Measurements from ENCODE around the gene OTUD4.

Gene OTUD4

GRCh38 chr4:145108128-145108527, 72.3 kb downstream of the OTUD4 start:
- DNase-seq = no peak

DNA sequence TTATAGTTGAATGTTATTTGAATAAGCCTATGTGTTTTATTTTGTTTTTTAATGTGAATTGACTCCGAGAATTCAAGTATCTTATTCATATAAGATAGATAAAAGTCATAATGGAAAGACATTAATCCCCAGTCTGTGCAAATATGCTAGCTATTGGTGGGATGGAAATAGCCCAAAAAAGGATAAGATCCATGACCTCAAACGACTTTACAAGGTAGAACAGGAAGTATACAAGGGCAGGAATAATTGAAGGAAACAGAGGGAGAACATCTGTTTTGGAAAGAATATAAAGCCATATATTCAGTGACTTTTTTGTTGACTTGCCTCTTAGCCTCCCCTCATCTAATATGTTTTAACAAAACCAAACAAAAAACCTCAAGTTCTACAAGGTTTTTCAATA, 73.3 kb downstream of the OTUD4 start:
- DNase-seq = no peak

DNA sequence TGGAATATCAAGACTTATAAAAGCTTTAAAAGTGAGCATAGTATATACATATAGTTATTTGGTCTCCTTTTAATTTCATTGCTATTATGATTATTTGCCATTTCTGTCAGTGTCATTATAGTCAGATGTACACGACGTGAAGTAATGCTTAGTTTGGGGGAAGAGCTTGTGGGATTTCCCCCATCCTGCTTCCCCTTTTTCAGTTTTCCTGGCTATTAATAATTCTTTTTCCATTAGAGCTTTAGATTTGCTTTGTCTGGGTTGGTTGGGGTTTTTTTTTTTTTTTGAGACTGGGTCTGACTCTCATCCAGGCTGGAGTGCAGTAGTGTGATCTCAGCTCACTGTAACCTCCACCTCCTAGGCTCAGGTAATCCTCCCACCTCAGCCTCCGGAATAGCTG, 76.9 kb downstream of the OTUD4 start:
- DNase-seq = no peak

- DNase-seq = no peak
These were observed 77.8 kb downstream of the OTUD4 start for GRCh38 chr4:145102619-145103018.

DNA sequence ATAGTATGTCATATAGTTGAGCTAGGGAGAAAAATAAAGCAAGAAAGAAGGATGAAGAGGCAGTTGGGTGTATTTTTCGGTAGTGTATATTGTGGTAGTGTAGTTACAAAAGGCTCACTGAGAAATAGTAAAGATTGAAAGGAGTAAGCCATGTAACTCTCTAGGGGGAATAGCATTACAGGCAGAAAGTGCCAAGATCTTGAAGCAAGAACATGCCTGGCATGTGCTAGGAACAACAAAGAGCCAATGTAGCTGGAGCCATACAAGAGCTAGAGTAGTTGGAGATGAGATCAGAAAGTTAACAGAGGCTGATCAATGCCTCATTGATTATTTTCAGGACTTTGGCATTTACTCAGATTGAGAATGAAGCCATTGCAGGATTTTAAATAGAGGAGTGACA, 79.3 kb downstream of the OTUD4 start:
- no peak for DNase-seq

DNA sequence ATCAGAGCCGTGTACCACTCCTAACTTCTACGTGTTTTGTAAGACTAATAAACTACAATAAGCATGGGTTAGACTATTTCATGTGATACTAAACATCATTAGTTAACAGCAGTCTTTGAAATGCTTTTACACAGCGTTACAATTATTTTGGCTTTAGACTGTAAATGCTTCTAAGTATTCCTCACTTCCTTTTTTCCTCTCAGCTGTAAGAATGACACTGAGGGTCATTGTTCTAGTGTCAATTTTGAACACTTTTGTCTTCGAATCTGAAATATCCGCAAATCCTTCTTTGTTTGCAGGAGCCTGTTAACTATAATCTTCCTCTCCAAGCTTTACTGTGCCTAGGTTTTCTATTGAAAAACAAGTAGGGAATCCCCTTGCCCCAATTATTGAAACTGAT, 80.7 kb downstream of the OTUD4 start:
- DNase-seq = no peak

DNA sequence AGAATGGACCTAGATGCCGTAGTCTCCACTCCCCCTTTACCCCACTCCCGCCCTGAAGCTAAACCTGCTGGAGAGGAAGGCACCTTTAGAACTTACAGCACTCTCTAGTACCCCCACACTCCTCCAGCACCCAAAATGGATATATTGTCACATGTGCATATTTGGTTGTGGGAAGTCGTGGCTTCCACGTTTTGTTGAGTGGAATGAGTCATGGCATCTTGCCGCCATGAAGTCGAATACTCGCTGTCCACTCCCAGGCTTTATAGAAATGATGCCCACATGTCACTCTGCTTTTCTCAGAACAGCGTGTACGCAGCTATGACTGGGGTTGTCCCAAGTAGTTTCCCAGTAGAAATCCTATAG, 81.7 kb downstream of the OTUD4 start:
- peak; percentile 63 for DNase-seq

DNA sequence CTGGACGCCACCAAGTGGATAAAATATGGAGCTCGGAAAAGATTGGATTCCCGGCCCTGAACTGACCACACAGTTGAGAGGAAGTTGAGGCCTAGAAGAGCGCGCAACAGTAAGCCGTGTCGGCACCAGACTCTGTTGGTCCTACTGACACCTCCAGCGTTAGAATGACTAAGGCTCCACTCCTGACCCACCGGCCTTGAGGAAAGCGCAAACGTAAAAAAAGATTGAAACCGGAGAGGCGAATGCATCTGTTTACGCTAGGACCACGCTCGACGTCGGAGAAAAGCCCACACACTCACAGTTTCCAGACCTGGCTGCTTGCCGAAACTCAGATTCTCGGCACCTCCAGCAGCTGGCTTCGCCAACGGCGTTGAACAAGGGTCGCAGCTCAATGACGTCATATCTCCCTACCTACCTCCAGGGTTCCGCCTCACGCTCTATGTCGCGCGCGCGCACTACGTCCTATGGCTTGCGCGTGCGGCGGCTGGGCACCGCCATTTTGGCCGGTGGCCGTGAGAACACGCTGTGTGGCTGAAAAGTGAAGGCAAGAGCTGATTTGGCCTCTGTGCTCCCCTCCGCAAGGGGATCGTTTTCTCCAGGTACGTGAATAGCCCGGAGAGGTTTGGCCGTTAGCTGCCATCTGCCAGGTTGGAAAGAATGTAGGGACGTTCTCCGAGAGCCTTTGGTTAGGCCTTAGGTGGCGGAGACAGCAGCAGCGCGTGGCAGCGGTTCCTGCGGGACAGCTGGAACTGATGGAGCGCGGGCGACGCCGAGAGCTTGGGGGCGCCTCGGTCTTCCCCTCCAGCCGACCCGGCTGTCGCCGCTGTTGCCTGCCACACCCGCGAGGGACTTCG, 82.3 kb downstream of the OTUD4 start, which contains the start of the genes ABCE1 and ANAPC10:
Gene ABCE1 (plus strand): TSS at position 491 of the 854 bp plus-strand sequence. CDS start 6,102 bp downstream, outside the sequence.
Gene ANAPC10 (minus strand): TSS at position 376 of the 854 bp plus-strand sequence. CDS start 2,097 bp downstream, outside the sequence.
- peak; percentile 98 for DNase-seq

DNA sequence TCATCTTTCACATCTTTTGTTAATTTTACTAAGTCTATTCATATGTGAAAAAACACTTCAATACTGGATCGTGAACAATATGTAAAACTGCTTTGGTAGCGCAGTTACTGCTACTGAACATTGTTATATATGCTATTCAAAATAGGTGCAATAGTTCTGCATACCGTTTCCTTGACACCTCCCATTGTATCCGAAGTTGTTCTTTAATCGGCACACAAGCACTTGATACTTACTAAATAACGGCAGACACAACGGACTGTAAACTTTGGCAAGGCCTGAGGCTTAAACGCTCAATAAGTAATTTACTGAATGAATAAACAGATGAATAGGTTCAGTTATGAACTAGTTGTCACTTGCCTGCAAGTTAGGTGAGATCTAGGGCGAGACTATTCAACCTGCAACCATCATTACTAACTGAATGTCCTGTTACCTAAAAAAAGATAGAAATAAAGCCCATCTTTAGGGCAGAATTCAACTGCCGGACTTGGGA, 83.0 kb downstream of the OTUD4 start:
- no peak for DNase-seq

DNA sequence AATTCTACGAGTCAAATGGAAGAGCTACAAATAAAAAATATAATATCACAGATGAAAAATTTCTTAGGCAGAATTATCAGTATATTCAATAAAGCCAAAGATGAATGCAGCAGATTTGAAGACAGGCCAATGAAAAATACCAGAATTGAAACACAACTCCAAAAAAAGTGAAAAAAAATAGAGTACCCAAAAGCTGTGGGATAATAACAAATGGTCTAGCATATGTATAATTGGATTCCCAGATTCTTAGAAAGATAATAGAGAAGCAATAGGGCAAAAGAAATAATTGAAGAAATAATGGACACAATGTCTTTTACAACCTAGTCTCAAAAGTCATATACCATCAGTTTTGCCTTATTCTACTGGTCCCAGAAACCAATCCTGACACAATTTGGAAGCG, 86.8 kb downstream of the OTUD4 start:
- no peak for DNase-seq

GRCh38 chr4:145090380-145090779, 90.0 kb downstream of the OTUD4 start:
- no peak for DNase-seq

- DNase-seq = no peak
These were observed 96.3 kb downstream of the OTUD4 start for GRCh38 chr4:145083891-145084605.
